ENCODE data around the gene CRHR1.

CRHR1 gene

GRCh38 chr17:45869676-45870341 lies 85.7 kb downstream of the CRHR1 start:
- no peak for DNase-seq

GRCh38 chr17:45870342-45870974 lies 86.3 kb downstream of the CRHR1 start:
- DNase-seq = no peak

- no peak for DNase-seq
Measured at GRCh38 chr17:45871718-45872117, 87.6 kb downstream of the CRHR1 start.

GRCh38 chr17:45873728-45874127 lies 89.6 kb downstream of the CRHR1 start:
- DNase-seq = no peak

GRCh38 chr17:45874151-45874550 lies 90.0 kb downstream of the CRHR1 start:
- DNase-seq = no peak

- no peak for DNase-seq
Measured at GRCh38 chr17:45876539-45876938, 92.4 kb downstream of the CRHR1 start.

- no peak for DNase-seq
Measured at GRCh38 chr17:45877467-45877866, 93.3 kb downstream of the CRHR1 start.

- peak in 1 of 14 donors; percentile 83 for DNase-seq
Measured at GRCh38 chr17:45883063-45883462, 98.9 kb downstream of the CRHR1 start.

Measured in C1 segment of cervical spinal cord (tissue), 14 donors.